ENCODE data around the gene KCNJ6.

GRCh38 chr21:37619464-37619974, 296.7 kb downstream of the KCNJ6 start:
- TF ChIP-seq EZH2phosphoT487 (conservative IDR thresholded peaks at IDR 0.05; ENCODE audit: low read length) (no peak), CTCF (IDR thresholded peaks at IDR 0.05; ENCODE audit: insufficient read depth, low read length, poor library complexity, severe bottlenecking) (no peak)

Data from SU-DHL-6 (cell line).